ENCODE results near the gene ANKFN1.

GRCh38 chr17:56543280-56543679 lies 390.0 kb downstream of the ANKFN1 start:
- TF ChIP-seq CTCF (IDR thresholded peaks at IDR 0.05) = no peak
- no peak for TF ChIP-seq POLR2A (IDR thresholded peaks at IDR 0.05)

All from body of pancreas (tissue), 4 donors.